ENCODE data around the gene FCRL5.

DNA sequence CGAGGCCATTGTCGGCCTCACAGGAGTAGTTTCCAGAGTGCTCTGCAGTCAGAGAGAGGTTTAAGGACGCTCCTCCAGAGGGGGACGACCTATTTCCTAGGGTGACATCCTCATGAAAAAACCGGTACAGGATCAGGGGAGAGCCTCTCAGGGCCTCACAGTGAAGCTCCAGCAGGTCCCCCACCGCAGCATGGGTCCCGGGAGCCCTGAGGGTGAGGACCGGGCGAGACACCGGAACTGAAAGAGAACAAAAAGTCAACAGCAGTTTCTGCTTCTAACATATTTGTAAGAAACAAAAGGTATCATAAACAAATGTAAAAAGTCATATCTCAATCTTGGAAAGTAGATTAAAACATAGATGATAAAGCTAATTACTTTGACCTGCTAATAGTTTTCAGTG, 31.3 kb downstream of the FCRL5 start:
- TF ChIP-seq, protein P1, sequence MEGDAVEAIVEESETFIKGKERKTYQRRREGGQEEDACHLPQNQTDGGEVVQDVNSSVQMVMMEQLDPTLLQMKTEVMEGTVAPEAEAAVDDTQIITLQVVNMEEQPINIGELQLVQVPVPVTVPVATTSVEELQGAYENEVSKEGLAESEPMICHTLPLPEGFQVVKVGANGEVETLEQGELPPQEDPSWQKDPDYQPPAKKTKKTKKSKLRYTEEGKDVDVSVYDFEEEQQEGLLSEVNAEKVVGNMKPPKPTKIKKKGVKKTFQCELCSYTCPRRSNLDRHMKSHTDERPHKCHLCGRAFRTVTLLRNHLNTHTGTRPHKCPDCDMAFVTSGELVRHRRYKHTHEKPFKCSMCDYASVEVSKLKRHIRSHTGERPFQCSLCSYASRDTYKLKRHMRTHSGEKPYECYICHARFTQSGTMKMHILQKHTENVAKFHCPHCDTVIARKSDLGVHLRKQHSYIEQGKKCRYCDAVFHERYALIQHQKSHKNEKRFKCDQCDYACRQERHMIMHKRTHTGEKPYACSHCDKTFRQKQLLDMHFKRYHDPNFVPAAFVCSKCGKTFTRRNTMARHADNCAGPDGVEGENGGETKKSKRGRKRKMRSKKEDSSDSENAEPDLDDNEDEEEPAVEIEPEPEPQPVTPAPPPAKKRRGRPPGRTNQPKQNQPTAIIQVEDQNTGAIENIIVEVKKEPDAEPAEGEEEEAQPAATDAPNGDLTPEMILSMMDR (IDR thresholded peaks at IDR 0.05) = no peak
- TF ChIP-seq POLR2A (IDR thresholded peaks at IDR 0.05) (no peak), EP300 (IDR thresholded peaks at IDR 0.05) (no peak), POLR2AphosphoS5 (IDR thresholded peaks at IDR 0.05) (no peak)
